HG03558 (cell line): Measurements from ENCODE around the gene NHP2.
"Not testable (repeated sequence)": the region's sequence is repeated elsewhere in the genome, so short reads cannot be mapped to it uniquely, and the experiment has no call there.

Experiments
- ATAC-seq: cut with Tn5 transposase; IDR thresholded peaks from one replicate; pipeline ENCODE4 v1.9.1; 2021; ENCODE audit warnings: moderate number of reproducible peaks; ENCODE audit not compliant: unreplicated experiment; ENCODE audit errors: extremely low read depth

Gene NHP2

DNA sequence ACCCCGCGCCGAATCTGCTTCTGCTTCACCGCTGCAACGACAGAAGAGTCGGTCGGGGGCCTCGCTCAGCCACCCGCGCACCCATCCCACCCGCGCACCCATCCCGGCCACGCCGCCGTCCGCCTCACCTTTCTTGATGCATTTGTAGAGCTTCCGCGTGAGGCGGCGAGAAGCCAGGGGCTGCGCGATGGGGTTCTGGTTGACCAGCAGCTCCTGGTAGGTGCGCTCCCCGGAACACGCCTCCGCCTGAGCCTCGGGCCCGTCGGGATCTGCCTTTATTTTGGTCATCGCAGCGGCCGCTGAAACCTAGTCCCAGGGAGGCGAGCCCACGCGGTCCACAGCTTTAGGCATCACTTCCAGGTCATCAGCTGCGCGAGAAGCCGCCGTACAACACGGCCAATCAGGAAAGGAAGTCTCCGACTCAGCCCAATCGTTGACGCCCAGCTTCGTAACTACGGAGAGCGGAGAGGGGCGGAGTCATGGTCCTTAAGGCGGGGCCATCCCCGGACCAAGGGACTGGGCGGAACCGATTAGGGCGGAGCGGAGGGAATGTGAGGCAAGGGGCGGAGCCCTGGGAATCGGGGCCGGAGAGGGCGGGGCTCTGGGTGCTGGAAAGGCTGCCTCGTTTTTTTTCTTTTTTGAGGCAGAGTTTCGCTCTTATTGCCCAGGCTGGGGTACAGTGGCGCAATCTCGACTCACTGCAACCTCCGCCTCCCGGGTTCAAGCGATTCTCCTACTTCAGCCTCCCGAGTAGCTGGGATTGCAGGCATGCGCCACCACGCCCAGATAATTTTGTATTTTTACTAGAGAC, at the start of gene NHP2:
TSS of gene NHP2 (minus strand) at position 356 of the 811 bp plus-strand sequence. CDS start at position 288, 68 bp downstream.
- peak; percentile 96 for ATAC-seq

GRCh38 chr5:178202541-178202940, 48.9 kb upstream of the NHP2 start:
- no peak for ATAC-seq

GRCh38 chr5:178201927-178202235, 48.2 kb upstream of the NHP2 start:
- ATAC-seq: no peak

DNA sequence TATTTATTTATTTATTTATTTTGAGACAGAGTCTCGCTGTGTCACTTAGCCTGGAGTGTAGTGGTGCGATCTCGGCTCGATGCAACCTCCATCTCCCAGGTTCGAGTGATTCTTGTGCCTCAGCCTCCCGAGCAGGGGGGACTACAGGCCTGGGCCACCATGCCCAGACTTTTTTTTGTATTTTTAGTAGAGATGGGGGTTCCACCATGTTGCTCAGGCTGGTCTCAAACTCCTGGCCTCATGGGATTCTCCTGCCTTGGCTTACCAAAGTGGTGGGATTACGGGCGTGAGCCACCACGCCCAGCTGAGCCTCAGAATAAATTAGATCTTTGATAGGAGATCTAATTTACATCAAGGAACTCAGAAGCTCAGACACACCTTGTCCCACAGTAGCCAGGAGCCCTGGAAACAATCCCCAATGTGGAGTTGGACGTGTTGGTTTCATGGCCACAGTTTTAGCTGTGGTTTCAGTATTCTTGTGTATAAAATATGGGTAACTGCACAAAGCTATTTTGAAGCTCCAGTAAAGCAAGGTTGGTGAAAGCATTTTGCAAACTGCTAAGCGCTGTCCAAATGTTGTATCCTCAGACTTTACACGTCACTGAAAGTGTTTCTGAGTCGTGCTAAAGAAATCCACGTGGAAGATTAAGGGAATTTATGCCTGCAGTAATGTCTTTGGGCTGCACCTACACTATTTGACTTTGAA, 47.7 kb upstream of the NHP2 start:
- ATAC-seq: no peak

DNA sequence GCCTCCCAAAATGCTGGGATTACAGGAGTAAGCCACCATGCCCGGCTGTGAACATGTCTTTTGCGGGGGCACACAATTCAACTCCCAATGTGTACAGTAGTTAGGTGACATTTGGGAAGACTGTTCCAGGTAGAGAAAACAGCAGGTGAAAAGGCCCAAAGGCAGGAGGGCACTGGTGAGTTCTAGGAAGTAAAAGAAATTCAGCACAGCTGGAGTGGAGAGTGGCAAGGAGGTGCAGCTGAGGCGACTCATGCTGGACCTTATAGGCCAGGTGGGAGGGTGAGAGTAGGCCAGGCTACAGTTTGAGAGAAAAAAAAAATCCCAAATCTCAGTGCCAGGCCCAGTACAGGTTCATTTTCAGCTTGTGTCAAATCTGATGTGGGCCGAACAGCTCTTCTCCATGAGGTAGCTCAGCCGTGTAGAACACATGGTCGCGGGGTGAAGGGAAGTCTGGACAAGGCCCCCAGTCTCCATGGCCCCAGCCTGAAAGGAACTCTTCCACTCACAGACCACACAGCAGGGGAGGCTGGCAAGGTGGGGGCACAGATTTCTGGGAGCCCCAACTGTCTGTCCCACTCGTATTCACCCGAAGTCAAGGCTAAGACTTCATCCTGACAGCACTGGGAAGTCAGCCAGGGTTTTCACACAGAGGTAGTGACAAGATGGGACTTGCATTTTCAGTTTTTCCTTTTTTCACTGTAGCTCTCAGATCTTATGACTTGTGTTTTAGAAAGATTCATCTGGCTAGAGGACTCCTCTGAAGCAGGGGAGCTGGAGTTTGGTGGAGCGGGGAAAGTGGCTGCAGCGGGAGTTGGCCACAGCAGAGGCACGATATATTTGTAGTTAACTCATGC, 46.1 kb upstream of the NHP2 start:
- no peak for ATAC-seq

DNA sequence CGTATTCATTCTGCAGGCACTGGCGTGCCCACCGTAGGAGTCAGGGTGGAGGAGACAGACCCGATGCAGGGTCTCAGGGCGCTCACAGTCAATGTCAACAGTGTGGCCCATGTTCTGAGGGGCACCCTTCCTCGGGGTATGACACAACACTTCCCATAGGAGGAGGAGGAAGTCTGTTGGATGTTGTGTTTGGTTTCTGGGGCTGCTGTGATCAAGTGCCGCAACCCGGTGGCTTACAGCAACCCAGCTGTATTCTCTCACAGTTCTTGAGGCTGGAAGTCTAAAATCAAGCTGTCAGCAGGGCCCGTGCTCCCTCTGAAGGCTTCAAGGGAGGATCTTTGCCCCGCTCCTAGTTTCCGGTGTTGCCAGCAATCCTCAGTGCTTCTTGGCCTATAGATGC, 45.0 kb upstream of the NHP2 start:
- ATAC-seq: no peak

DNA sequence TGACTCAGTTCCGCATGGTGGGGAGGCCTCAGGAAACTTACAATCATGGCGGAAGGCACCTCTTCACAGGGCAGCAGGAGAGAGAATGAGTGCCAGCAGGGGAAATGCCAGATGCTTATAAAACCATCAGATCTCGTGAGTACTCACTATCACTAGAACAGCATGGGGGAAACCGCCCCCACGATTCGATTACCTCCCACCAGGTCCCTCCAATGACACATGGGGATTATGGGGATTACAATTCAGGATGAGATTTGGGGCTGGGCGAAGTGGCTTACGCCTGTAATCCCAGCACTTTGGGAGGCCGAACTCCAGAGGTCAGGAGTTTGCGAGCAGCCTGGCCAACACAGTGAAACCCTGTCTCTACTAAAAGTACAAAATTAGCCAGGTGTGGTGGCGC, 44.5 kb upstream of the NHP2 start:
- not testable (repeated sequence) for ATAC-seq

GRCh38 chr5:178196986-178197385, 43.3 kb upstream of the NHP2 start:
- ATAC-seq: no peak

DNA sequence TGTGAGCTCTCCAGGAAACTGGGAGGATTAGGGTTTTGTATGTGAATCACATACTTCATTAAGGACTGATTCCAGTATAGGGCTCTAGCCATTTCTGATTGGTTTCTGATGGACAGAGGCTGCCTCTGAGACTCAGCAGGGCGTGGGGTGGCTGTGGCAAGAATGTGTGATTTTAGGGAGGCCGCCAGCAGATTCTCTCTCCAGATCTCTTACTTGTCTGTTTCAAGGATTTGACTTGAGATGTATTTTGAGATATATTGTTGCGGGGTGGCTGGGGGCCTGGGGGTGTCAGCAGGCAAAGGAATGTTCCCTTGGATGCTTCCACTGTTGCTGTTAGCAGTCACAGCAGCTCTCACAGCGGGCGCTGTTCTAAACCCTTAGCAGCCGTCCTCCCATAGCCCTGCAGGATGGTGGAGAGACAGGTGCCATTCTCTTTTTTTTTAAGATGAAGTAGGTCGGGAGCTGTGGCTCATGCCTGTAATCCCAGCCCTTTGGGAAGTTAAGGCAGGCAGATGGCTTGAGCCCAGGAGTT, 42.7 kb upstream of the NHP2 start:
- ATAC-seq: no peak

DNA sequence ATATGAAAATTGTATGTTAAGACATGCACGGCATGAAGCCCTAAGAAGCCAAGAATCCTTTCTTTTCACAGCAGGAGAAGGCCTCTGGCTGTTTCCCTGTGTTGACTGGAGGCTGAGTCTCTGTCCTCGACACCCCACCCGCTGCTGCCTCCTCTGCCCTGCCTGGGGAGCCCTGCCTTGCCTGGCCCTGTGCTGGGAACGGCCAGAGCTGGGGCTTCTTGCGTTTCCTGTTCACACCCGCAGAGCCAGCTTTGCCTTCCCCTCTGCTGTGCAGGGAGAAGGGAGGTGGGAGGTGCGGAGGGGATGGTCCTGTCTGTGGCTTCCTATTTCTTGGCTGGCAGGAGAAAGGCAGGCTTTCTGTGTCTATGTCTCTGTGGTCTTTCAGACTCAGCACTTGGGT, 40.3 kb upstream of the NHP2 start:
- no peak for ATAC-seq

GRCh38 chr5:178193251-178193809, 39.6 kb upstream of the NHP2 start:
- ATAC-seq: no peak

DNA sequence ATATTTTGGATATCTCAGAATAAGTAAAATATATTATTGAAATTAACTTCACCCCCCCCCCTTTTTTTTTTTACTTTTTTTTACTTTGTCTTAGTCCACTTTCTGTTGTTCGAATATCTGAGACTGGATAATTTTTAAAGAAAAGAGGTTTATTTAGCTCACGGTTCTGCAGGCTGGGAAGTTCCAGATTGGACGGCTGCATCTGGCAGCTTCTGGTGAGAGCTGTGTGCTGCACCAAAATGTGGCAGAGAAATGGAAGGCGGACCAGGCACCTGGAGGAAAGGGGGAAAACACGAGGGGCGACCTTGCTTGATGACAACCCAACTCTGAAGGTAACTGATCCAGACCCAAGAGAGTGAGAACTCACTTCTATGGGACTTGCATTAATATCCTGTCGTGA, 39.1 kb upstream of the NHP2 start:
- ATAC-seq: no peak

GRCh38 chr5:178192244-178192643, 38.6 kb upstream of the NHP2 start:
- ATAC-seq: no peak

DNA sequence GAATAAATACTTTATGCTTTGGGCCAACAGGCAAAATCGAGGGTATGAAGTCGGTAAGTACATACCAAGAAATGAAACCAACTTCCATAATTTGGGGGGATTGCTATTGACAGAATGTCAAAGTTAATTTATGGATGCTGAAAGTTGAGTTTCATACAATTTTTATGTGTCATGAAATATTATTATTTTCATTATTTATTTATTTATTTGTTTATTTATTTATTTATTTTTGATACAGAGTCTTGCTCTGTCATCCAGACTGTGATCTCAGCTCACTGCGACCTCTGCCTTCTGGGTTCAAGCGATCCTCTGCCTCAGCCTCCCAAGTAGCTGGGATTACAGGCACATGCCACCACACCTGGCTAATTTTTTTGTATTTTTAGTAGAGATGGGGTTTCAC, 38.0 kb upstream of the NHP2 start:
- no peak for ATAC-seq

DNA sequence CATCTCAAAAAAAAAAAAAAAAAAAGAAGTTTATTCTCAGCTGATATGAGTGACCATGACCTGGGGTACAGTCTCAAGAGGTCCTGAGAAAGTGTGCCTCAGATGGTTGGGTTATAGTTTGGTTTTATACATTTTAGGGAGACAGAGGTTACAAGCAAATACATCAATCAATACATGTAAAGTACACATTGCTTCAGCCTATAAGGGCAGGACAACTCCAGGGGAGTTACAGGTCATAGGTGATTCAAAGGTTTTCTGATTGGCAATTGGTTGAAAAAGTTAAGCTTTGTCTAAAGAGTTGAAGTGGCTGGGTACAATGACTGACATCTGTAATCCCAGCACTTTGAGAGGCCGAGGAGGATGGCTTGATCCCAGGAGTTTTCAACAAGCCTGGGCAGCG, 35.7 kb upstream of the NHP2 start:
- ATAC-seq: no peak

DNA sequence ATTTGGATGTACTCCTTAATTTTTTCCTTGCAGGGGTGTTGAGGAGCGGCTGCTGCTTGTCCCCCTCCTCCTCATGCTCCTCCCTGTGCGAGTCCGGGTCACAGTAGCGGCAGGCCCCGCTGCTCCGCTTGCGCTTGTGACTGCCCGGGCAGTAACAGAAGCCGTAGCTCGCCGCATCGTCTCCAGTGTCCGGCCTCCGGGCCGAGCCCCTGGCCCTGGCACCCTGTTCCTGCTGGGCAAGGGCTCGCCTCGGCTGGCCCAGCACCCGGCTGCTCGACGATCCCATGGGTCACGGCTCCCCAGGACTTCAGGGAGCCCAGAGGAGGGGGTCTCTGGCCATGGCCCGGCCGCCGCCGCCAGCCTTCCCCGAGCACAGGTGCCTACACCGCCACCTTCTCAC, 33.3 kb upstream of the NHP2 start, which contains the start of gene GMCL2:
TSS of gene GMCL2 (minus strand) at position 358 of the 400 bp plus-strand sequence. CDS start at position 286, 72 bp downstream.
- ATAC-seq: no peak

DNA sequence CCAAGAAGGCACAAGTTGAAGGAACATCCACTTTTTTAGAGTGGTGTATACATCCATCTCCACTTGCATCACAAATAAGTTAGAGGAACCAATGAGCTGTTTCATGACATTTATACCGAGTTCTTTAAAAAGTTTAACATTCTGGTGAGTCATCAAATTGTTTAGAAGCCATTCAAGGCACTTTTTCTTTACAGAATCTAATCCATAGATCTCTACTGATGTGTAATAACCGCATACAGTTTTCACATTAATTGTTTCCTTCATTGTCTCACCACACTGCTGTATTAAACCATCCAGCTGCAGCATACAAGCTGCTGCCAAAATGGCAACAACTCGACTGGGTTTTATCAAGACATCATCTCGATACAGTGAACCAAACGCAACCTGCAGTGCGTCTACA, 32.7 kb upstream of the NHP2 start:
- ATAC-seq: no peak

- ATAC-seq: no peak
Measured at GRCh38 chr5:178182158-178182876, 28.6 kb upstream of the NHP2 start.

DNA sequence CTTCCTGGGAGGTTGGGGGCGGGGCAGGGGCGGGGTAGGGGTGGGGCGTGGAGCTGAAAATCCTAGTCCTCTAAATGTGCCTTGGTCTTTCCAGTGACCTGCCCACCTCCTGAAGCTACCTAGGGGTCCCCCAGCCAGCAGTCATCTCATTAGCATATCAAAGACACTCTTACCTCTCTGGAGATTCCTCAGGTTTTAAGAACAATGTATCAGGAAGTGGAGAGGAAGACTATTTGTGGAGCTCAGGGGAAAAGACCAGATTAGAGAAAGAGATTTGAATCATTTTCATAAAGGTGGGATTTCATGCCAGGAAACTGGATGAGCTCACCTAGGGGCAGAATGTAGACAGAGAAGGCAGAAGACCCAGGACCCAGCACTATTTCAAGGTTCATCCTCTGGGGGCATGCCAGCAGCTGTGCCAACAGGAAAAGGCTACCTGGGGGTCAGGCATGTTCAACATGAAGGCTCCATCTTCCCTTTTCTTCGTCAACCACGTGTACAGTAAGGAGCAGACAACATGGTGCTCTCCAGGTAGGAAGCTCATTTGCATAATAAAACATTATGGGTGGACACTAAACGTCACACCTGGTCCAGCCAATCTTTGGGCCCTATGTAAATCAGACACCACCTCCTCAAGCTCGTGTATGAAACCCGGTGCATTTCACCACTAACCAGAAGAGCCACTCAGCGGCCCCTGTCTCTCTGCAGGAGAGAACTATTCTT, 26.6 kb upstream of the NHP2 start:
- no peak for ATAC-seq
